Neural crest cell (in vitro differentiated cells): ENCODE data around the gene RAB11FIP4. TPM values are rescaled to one million over a fixed set of nuclear protein-coding genes. Genes with fewer than 3 reads are reported as not detected.

Source experiments
- DNase-seq: peaks from one replicate; pipeline ENCODE4 v3.0.0; 2021; ENCODE audit warnings: low read depth, mixed read lengths, low spot score
- H3K27ac Mint-ChIP-seq: one replicate; pipeline ENCODE4 v1.8.0; 2021; ENCODE audit warnings: mild to moderate bottlenecking, mixed read lengths; ENCODE audit not compliant: unreplicated experiment
- H3K27me3 Mint-ChIP-seq: 2 replicates; pipeline ENCODE4 v1.8.0; 2021; ENCODE audit warnings: low read depth, mild to moderate bottlenecking, mixed read lengths
- H3K36me3 Mint-ChIP-seq: 2 replicates; pipeline ENCODE4 v1.8.0; 2021; ENCODE audit warnings: low read depth, mild to moderate bottlenecking, mixed read lengths
- H3K4me1 Mint-ChIP-seq: 2 replicates; pipeline ENCODE4 v1.8.0; 2021; ENCODE audit warnings: mixed read lengths
- H3K4me3 Mint-ChIP-seq: one replicate; pipeline ENCODE4 v1.8.0; 2021; ENCODE audit warnings: mild to moderate bottlenecking, mixed read lengths
- H3K9me3 Mint-ChIP-seq: 2 replicates; pipeline ENCODE4 v1.8.0; 2021; ENCODE audit warnings: mixed read lengths
- total RNA-seq: library from RNA; stranded (reverse); gene quantifications from 2 replicates; pipeline ENCODE4 v1.2.1, GENCODE V29; 2021
- TF ChIP-seq, protein P1 (sequence below): fragments of 200-600 bp; sonication (generic); conservative IDR thresholded peaks from 2 replicates; pipeline ENCODE4 v1.5.0; 2021; ENCODE audit warnings: antibody characterized with exemption, mild to moderate bottlenecking

Gene RAB11FIP4
- total RNA-seq, 1 donor from 2014 or later, result 7.4 TPM

DNA sequence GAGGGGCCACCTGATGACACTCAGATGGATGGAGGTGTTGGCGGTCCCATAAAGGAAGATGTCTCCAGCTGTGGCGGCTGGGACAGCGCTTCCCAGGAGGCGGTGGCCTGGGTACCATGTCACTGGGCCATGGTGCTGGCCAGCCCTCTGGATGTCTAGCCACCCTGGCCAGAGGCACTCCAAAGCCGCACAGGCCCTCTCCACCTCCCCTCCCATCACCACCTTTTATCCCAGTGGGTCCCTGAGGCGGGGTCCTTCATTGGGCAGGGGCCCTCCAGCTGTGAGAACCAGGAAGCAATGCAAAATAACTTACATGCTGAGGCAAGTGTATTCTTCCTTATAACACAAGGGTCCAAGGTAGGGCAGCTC lies 23.1 kb downstream of the RAB11FIP4 start:
- DNase-seq, result no peak
- H3K36me3 Mint-ChIP-seq, result no peaks in the 10 kb centered on the region
- H3K4me1 Mint-ChIP-seq, result peaks cover 32% of the 10 kb centered on the region
- TF ChIP-seq, protein P1, sequence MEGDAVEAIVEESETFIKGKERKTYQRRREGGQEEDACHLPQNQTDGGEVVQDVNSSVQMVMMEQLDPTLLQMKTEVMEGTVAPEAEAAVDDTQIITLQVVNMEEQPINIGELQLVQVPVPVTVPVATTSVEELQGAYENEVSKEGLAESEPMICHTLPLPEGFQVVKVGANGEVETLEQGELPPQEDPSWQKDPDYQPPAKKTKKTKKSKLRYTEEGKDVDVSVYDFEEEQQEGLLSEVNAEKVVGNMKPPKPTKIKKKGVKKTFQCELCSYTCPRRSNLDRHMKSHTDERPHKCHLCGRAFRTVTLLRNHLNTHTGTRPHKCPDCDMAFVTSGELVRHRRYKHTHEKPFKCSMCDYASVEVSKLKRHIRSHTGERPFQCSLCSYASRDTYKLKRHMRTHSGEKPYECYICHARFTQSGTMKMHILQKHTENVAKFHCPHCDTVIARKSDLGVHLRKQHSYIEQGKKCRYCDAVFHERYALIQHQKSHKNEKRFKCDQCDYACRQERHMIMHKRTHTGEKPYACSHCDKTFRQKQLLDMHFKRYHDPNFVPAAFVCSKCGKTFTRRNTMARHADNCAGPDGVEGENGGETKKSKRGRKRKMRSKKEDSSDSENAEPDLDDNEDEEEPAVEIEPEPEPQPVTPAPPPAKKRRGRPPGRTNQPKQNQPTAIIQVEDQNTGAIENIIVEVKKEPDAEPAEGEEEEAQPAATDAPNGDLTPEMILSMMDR, result no peak
- no peaks in the 10 kb centered on the region for H3K9me3 Mint-ChIP-seq
- H3K27ac Mint-ChIP-seq, result no peak overlapping the region
- peaks cover 73% of the 10 kb centered on the region for H3K27me3 Mint-ChIP-seq
- no peak overlapping the region for H3K4me3 Mint-ChIP-seq

DNA sequence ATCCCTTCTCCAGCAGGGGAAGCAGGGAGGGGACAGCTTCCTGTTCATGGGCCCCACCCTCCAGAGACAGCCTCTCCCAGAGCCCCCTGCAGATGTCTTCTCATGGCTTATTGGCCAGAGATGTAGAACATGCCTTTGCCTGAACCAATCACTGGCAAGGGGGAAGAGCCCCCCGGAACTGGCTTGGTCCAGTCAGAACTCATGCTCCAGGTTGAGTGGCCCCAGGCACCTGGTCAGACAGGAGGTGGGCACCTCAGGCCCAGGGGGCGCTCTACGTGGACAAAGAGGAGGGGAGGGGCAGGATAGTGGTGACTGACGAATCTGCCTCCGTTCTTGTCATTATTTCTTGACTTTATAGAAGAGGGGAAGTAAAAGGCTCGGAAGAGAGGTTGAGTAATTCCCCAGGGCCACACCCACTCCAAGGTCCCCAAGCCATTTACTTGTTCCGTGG lies 23.6 kb downstream of the RAB11FIP4 start:
- Mint-ChIP-seq H3K4me3 (no peak overlapping the region), H3K9me3 (no peaks in the 10 kb centered on the region), H3K4me1 (peaks cover 32% of the 10 kb centered on the region), H3K27ac (no peak overlapping the region), H3K27me3 (peaks cover 74% of the 10 kb centered on the region), H3K36me3 (no peaks in the 10 kb centered on the region)
- DNase-seq, result no peak
- TF ChIP-seq, protein P1, result no peak

DNA sequence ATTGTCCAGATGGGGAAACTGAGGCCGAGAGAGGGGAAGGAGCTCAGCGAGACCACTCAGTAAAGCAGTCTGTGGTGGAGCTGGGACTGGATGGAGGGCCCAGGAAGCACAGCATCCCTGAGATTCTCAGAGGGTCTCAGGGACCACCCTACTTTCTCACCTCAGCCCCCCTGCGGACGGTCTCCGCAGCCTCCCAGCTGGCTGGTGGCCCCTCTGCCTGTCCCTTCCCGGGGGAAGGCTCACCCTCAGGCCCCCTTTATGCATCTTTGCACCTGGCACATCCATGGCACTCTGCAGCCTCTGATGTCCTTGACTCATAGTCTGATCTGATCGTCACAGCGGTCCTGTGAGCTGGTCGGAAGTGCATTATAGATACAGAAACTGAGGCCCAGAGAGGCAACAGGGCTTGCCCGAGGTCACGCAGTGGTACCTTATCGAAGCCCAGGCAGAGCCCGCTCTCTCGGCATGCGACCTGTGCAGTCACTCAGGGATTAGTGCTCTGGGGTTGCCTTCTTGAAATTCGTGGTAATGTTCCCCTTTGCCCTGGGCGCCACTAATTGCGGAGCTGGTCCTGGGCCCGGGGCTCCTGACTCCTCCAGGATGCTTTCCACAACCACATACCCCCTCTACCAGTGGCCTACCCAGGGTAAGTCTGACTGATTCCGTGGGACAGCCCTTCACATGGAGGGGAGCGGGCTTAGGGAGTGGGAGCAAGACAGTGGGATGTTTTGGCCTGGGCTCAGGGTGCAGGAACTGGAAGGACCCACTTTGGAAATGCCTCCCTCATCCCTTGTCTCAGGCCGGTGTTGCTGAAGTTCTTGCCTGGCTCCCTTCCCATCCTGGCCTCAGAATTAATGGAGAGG lies 24.4 kb downstream of the RAB11FIP4 start:
- TF ChIP-seq, protein P1, result no peak
- DNase-seq, result no peak
- H3K4me3 Mint-ChIP-seq, result peak overlapping the region; percentile 8
- no peaks in the 10 kb centered on the region for H3K36me3 Mint-ChIP-seq
- peak overlapping the region; percentile 68 for H3K27ac Mint-ChIP-seq
- H3K27me3 Mint-ChIP-seq, result peaks cover 71% of the 10 kb centered on the region
- no peaks in the 10 kb centered on the region for H3K9me3 Mint-ChIP-seq
- H3K4me1 Mint-ChIP-seq, result peaks cover 32% of the 10 kb centered on the region

DNA sequence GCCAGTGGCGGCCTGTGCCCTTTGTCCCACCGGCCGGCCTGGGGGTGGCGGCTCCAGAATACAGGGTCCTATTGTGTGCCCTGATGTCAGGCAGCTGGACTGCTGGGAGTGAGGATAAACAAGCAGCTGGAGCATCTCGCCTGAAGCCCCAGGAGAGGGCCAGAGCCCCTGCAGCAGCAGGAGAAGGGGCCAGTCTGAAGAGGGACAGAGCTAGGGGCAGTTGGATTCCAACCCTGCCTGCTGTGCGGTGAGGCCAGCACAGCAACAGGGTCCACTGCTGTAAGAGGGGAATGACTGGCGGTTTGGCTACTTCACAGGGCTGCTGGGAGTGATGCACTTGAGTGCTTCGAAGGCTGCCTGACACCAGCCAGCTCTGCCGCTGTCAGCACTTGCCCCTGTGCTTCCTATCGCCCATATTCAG lies 25.0 kb downstream of the RAB11FIP4 start:
- TF ChIP-seq, protein P1, result no peak
- Mint-ChIP-seq H3K4me1 (peaks cover 32% of the 10 kb centered on the region), H3K27ac (peak overlapping the region; percentile 68), H3K27me3 (peaks cover 68% of the 10 kb centered on the region), H3K9me3 (no peaks in the 10 kb centered on the region), H3K4me3 (peak overlapping the region; percentile 8), H3K36me3 (no peaks in the 10 kb centered on the region)
- peak; percentile 61 for DNase-seq

DNA sequence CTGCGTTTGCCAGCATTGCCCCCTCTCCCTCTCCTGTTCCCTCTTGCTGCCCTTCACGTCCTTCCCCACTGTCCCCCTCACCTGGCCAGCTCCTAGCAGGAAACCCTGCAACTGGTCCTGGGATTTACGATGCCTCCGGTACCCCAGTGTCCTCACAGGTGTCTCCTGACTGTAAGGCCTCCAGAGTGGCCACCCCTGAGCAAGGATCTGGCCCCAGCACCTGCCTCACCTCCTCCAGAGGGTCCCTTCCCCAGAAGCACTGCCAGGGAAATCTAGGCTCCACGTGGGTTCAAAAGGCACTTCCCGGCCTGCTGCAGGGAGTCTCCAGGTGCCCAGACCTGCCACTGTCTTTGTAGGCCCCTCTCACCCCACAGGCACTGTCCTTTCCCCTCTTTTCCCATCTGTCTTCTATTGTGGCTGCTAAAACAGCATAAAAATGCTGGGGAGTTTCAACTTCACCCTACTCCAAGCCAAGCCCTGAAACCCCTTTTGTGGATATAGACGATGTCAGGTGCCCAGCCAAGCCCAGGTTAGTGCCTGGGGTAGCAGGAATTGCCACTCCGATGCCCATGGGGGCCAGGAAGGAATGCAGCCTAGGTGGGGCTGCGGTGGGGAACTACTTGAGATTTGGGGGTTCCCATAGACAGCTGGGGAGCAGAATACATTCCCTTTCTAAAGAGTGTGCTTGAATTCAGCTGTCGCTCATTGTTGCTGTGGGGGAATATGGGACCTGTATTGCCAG lies 25.7 kb downstream of the RAB11FIP4 start:
- Mint-ChIP-seq H3K4me3 (no peak overlapping the region), H3K27ac (no peak overlapping the region), H3K9me3 (no peaks in the 10 kb centered on the region)

More for the DNA sequence above, 25.7 kb downstream of the RAB11FIP4 start:
- no peak for DNase-seq
- TF ChIP-seq, protein P1, result no peak
- peaks cover 62% of the 10 kb centered on the region for H3K27me3 Mint-ChIP-seq
- peaks cover 32% of the 10 kb centered on the region for H3K4me1 Mint-ChIP-seq
- H3K36me3 Mint-ChIP-seq, result no peaks in the 10 kb centered on the region
